ENCODE measurements around the gene SIAE.

DNA sequence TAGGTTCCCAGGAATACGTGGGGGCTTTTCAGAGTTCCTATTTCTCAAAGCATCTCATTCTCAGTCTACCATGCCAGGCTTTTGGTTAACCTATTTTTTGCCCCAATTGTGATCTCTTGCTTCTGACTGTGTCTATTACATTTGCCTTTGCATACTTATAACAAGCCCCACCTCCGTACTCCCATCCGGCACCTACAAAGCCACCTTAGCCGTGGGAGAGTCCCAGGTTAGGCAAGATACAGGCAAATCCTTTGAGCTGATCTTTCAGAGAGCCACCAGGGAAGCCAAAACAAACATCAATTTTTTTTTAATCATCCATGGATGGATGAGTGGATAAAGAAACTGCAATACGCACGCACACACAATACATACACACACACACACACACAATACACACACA, 80.9 kb downstream of the SIAE start:
- TF ChIP-seq CTCF (conservative IDR thresholded peaks at IDR 0.05; ENCODE audit: low read length), result no peak
- TF ChIP-seq EZH2phosphoT487 (IDR thresholded peaks at IDR 0.05; ENCODE audit: borderline replicate concordance), result no peak
